ENCODE data around the gene CD59. TPM values are rescaled to one million over a fixed set of nuclear protein-coding genes. Genes with fewer than 3 reads are reported as not detected.
A peak's percentile ranks its signal among the peaks of the same experiment; 100 is the strongest.

The CD59 gene
- total and polyA plus RNA-seq, 9 of the 15 experiments (the other 6 are each of a cell fraction or from before 2014, with no cell fraction given): 38.1 to 338 (median 173) TPM

GRCh38 chr11:33687733-33688479 lies 48.3 kb downstream of the CD59 start:
- in situ Hi-C loops (cut with MboI): loop anchor here (5.0 kb wide), 2 partner anchors 146 to 326 kb away; no protein-coding TSS in a partner anchor
- Histone ChIP-seq H3K9me1 (ENCODE audit: control insufficient read depth, insufficient read depth, low read length) (no peaks in the 10 kb centered on the region), H3K27ac (ENCODE audit: extremely low read depth, low read depth, low read length) (no peak overlapping the region), H3K27me3 (ENCODE audit: control insufficient read depth in 2 of 2, insufficient read depth in 2 of 2, low read length in 2 of 2) (peaks cover 3 to 18% of the 10 kb centered on the region in 2 experiments; a peak in 4 of 5 replicates), H2AFZ (ENCODE audit: low read depth, low read length) (no peak overlapping the region), H3K36me3 (ENCODE audit: control insufficient read depth, insufficient read depth, low read length) (no peaks in the 10 kb centered on the region), H3K9ac (ENCODE audit: insufficient read depth in 1 of 2, low read depth in 2 of 2, low read length in 2 of 2) (no peak overlapping the region), H3K9me3 (replicated peaks; ENCODE audit: control insufficient read depth, insufficient read depth, low read depth, low read length) (no peaks in the 10 kb centered on the region), H4K20me1 (replicated peaks; ENCODE audit: control insufficient read depth, insufficient read depth, low read length) (no peaks in the 10 kb centered on the region), H3K4me3 (no peak overlapping the region), H3K4me2 (ENCODE audit: insufficient read depth, low read length) (no peak overlapping the region), H3K79me2 (ENCODE audit: control insufficient read depth, insufficient read depth, low read length) (no peaks in the 10 kb centered on the region), H3K4me1 (replicated peaks in 1 of 2; ENCODE audit: control insufficient read depth in 2 of 2, insufficient read depth in 2 of 2, low read length in 2 of 2) (peaks cover 5 to 10% of the 10 kb centered on the region in 2 experiments; a peak in 4 of 5 replicates)
- WGBS (ENCODE audit: insufficient coverage, low coverage, missing lambda C conversion rate): 37% methylated on average over 2 of the region's 2 CpGs
- CTCF ChIA-PET (ENCODE audit: low intra/inter-chr PET ratio): interaction anchor here (0.8 to 1.7 kb wide), 6 partner anchors 324 to 1486 kb away, joined by 3 to 12 read pairs (median 5); no protein-coding TSS in a partner anchor
- FAIRE-seq (peak; percentile 94), DNase-seq (ENCODE audit: extremely low read depth in 1 of 4, low spot score in 3 of 4) (peak; percentile 40 to 72 (median 59)), ATAC-seq (peak; percentile 80)
- BruUV-seq (replicated peaks): no TSS peak
- intact Hi-C loops (cut with micrococcal nuclease): loop anchor here (1.0 to 2.0 kb wide), 3 partner anchors 145 to 521 kb away; no protein-coding TSS in a partner anchor
- POLR2A ChIA-PET: interaction anchor here (0.6 kb wide), 1 partner anchor 297 kb away, joined by 3 read pairs; no protein-coding TSS in a partner anchor
- no peak for TF ChIP-seq ZNF217 (CRISPR knock-in tag; IDR thresholded peaks at IDR 0.05)
- no peak for TF ChIP-seq ZNF282 (CRISPR knock-in tag; IDR thresholded peaks at IDR 0.05)
- TF ChIP-seq CTCF (IDR thresholded peaks at IDR 0.05 in 2 of 3, conservative IDR thresholded peaks at IDR 0.05 in 1 of 3; ENCODE audit: insufficient read depth in 2 of 3, low read depth in 1 of 3, low read length in 3 of 3): peak; percentile 77 to 89 (median 79)
- 0 out of 2 replicates have a peak, but pooled peaks have one; percentile 23 for TF ChIP-seq CC2D1A (IDR thresholded peaks at IDR 0.05)
- peak; percentile 80 for TF ChIP-seq SMC3 (conservative IDR thresholded peaks at IDR 0.05; ENCODE audit: insufficient read depth, low read depth, low read length)
- TF ChIP-seq RAD21 (CRISPR knock-in tag; conservative IDR thresholded peaks at IDR 0.05 in 1 of 2, IDR thresholded peaks at IDR 0.05 in 1 of 2): peak; percentile 70 to 94
- peak; percentile 80 for TF ChIP-seq REST (IDR thresholded peaks at IDR 0.05; ENCODE audit: borderline replicate concordance)
- TF ChIP-seq REST (CRISPR knock-in tag; IDR thresholded peaks at IDR 0.05; ENCODE audit: low read depth): no peak
- no peak for TF ChIP-seq GABPB2 (CRISPR knock-in tag; conservative IDR thresholded peaks at IDR 0.05)
- no peak for TF ChIP-seq CAMTA2 (CRISPR knock-in tag; conservative IDR thresholded peaks at IDR 0.05)
- TF ChIP-seq KDM4B (IDR thresholded peaks at IDR 0.05; ENCODE audit: borderline replicate concordance in 2 of 2, low read depth in 1 of 2): no peak

All from K562 (cell line).